Gastrocnemius medialis (tissue), 4 donors: Measurements from ENCODE around the gene AVL9. TPM values are rescaled to one million over a fixed set of nuclear protein-coding genes. Genes with fewer than 3 reads are reported as not detected.

Source experiments
- ATAC-seq, 2 donors: fragments of 150-250 bp; one replicate each; pipeline ENCODE4 v1.9.1; 2016
- DNase-seq, 2 donors: peaks; one replicate each; pipeline ENCODE4 v3.0.0-alpha.2; 2019
- H3K27ac ChIP-seq, 4 donors: fragments of 200-600 bp; sonication (generic); 1 replicate in 1 of 4; 2 replicates in 3 of 4; pipeline ENCODE4 v1.5.1; 2016 to 2018; ENCODE audit warnings: mild to moderate bottlenecking in 2 of 4, moderate library complexity in 1 of 4
- H3K27me3 ChIP-seq, 3 donors: fragments of 200-600 bp; sonication (generic) in 2 of 3; 1 replicate in 1 of 3; 2 replicates in 2 of 3; pipeline versions ENCODE4 v1.5.1 to v1.6.0; 2016 to 2019; ENCODE audit warnings: mild to moderate bottlenecking in 1 of 3, moderate library complexity in 1 of 3
- H3K36me3 ChIP-seq, 2 donors: fragments of 200-600 bp; sonication (generic) in 1 of 2; one replicate each; pipeline ENCODE4 v1.5.1; 2017 to 2018
- H3K4me1 ChIP-seq, 2 donors: fragments of 200-600 bp; sonication (generic) in 1 of 2; one replicate each; pipeline ENCODE4 v1.5.1; 2016 to 2017; ENCODE audit warnings: mild to moderate bottlenecking in 2 of 2
- H3K4me3 ChIP-seq, 4 donors: fragments of 200-600 bp; sonication (generic) in 3 of 4; 1 replicate in 1 of 4; 2 replicates in 3 of 4; pipeline ENCODE4 v1.5.1; 2016 to 2019; ENCODE audit warnings: mild to moderate bottlenecking in 2 of 4
- H3K9me3 ChIP-seq, 3 donors: fragments of 200-600 bp; sonication (generic) in 2 of 3; 1 replicate in 1 of 3; 2 replicates in 2 of 3; pipeline ENCODE4 v1.5.1; 2016 to 2019
- CTCF ChIP-seq, 5 experiments: fragments of 450-650 bp in 3 of 5; fragments of 200-600 bp in 2 of 5; sonication (generic) in 2 of 5; IDR thresholded peaks in 4 of 5; conservative IDR thresholded peaks in 1 of 5; 1 replicate in 4 of 5; 2 replicates in 1 of 5; pipeline ENCODE4 v1.5.1; 2016 to 2019; ENCODE audit warnings: antibody characterized with exemption in 5 of 5, mild to moderate bottlenecking in 3 of 5, moderate library complexity in 3 of 5
- POLR2A ChIP-seq, 2 donors: fragments of 450-650 bp; IDR thresholded peaks; one replicate each; pipeline ENCODE4 v1.6.1; 2017; ENCODE audit warnings: antibody characterized with exemption in 2 of 2, mild to moderate bottlenecking in 2 of 2, moderate library complexity in 2 of 2
- in situ Hi-C, 4 donors: fragments of 200-750 bp; cut with MboI; loops; one replicate each; pipeline versions ENCODE4 v1.15.0 to v1.8.0; 2017; ENCODE audit warnings: low sequenced_read_pairs in 4 of 4
- intact Hi-C: fragments of 100-400 bp; cut with DNase I; formaldehyde crosslinking; loops from one replicate; pipeline ENCODE4 v1.15.1; 2023; ENCODE audit warnings: low total_unique reads
- total RNA-seq, 4 donors: library from RNA; depleted of rRNA; stranded (reverse); fragments of >200 nt; gene quantifications; one replicate each; pipeline versions ENCODE4 v1.1.0 to v1.2.3, GENCODE V29; 2016

Gene AVL9
- total RNA-seq, 4 donors from 2014 or later: 22.3 to 27.6 (median 25.5) TPM

- DNase-seq (no peak), ATAC-seq (no peak)
- no peak overlapping the region for H3K4me3 ChIP-seq
- intact Hi-C loops: loop anchor here (5.0 kb wide), 1 partner anchor 41 kb away; the partner anchor contains the start of gene LSM5
- TF ChIP-seq POLR2A (IDR thresholded peaks at IDR 0.05) (no peak), CTCF (IDR thresholded peaks at IDR 0.05 in 4 of 5, conservative IDR thresholded peaks at IDR 0.05 in 1 of 5) (no peak)
- H3K9me3 ChIP-seq: no peaks in the 10 kb centered on the region
- no peaks in the 10 kb centered on the region for H3K36me3 ChIP-seq
- H3K27me3 ChIP-seq: no peaks in the 10 kb centered on the region
- in situ Hi-C loops: no loop called here
- H3K4me1 ChIP-seq: peaks cover 10 to 20% of the 10 kb centered on the region in 2 donors
- peak overlapping the region in 1 of 4 donors; percentile 7 for H3K27ac ChIP-seq
These were observed 38.2 kb downstream of the AVL9 start for GRCh38 chr7:32533276-32534029.

DNA sequence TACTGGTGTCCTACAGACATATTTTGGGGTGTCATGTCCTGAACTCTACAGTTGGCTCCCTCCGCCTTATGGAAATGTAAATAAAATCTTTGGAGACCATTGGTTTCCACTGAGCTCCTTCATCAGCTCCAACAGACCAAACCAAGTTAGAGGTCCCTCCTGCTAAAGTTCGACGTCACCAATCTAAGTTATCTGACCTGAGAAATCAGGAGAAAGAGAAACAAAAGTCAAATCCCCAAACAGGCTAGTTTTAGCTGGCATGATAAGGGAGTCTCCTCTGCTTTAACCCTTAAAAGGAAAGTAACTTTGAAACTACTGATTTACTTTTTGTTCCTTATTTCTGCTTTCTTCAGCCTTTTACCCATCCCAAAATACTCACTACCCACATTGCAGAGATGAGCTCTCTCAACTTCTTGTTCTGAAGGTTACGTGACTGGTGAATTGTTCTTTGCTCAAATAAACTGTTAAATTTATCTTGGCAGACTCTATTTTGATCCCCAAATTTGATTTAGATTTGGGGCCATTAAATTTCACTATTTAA lies 39.9 kb downstream of the AVL9 start:
- no peaks in the 10 kb centered on the region for H3K9me3 ChIP-seq
- intact Hi-C loops: no loop called here
- ATAC-seq: no peak

DNA sequence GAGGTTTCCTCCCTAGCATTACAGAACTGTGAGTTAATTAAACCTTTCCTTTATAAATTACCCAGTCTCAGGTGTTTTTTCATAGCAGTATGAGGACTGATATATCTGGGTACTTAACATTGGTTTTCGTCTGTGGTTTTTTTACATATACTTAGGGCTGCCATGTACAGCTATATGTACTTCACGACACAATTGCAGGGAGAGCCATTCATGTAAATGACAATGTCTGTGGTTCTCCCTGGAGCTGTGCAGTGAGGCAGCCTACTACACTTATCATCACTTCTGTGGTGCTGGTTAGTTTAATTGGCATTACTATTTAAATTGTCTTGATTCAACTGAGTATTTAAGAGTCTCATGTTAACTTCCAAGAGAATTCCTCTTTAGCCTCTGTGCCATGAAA lies 40.7 kb downstream of the AVL9 start:
- no peak overlapping the region for H3K27ac ChIP-seq
- no peaks in the 10 kb centered on the region for H3K36me3 ChIP-seq
- TF ChIP-seq CTCF (IDR thresholded peaks at IDR 0.05 in 4 of 5, conservative IDR thresholded peaks at IDR 0.05 in 1 of 5): no peak
- no peak for TF ChIP-seq POLR2A (IDR thresholded peaks at IDR 0.05)
- peaks cover 10 to 20% of the 10 kb centered on the region in 2 donors for H3K4me1 ChIP-seq
- H3K27me3 ChIP-seq: no peaks in the 10 kb centered on the region
- no peak overlapping the region for H3K4me3 ChIP-seq
- in situ Hi-C loops: no loop called here
- ATAC-seq: no peak
- no peaks in the 10 kb centered on the region for H3K9me3 ChIP-seq
- no peak for DNase-seq
- intact Hi-C loops: no loop called here

More for the DNA sequence above, 39.9 kb downstream of the AVL9 start:
- TF ChIP-seq CTCF (IDR thresholded peaks at IDR 0.05 in 4 of 5, conservative IDR thresholded peaks at IDR 0.05 in 1 of 5) (no peak), POLR2A (IDR thresholded peaks at IDR 0.05) (no peak)
- H3K27me3 ChIP-seq: no peaks in the 10 kb centered on the region
- in situ Hi-C loops: no loop called here
- no peak for DNase-seq
- no peaks in the 10 kb centered on the region for H3K36me3 ChIP-seq
- no peak overlapping the region for H3K4me3 ChIP-seq
- peaks cover 10 to 20% of the 10 kb centered on the region in 2 donors for H3K4me1 ChIP-seq
- no peak overlapping the region for H3K27ac ChIP-seq

DNA sequence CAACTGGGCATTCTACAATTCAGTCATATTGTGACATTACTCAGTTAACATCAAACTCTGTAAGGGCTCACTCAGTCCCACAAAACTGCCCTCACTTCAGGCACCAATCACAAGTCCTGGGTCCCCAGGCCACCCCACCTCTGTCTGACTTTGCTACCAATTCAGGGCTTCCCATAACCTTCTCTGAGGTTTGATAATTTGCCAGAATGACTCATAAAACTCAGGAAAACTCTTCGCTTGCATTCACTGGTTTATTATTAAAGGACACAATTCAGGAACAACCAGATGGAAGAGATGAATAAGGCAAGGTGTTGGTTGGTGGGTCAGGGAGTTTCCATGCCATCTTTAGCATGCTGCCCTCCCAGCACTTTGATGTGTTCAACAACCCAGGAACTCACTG lies 41.3 kb downstream of the AVL9 start:
- in situ Hi-C loops: no loop called here
- DNase-seq (no peak), ATAC-seq (no peak)
- H3K36me3 ChIP-seq: no peaks in the 10 kb centered on the region
- no peak overlapping the region for H3K27ac ChIP-seq
- H3K9me3 ChIP-seq: no peaks in the 10 kb centered on the region
- intact Hi-C loops: no loop called here
- no peak overlapping the region for H3K4me3 ChIP-seq
- no peaks in the 10 kb centered on the region for H3K27me3 ChIP-seq
- H3K4me1 ChIP-seq: peaks cover 7 to 20% of the 10 kb centered on the region in 2 donors
- no peak for TF ChIP-seq CTCF (IDR thresholded peaks at IDR 0.05 in 4 of 5, conservative IDR thresholded peaks at IDR 0.05 in 1 of 5)
- no peak for TF ChIP-seq POLR2A (IDR thresholded peaks at IDR 0.05)
